Hematopoietic multipotent progenitor cell treated with erythropoietin and hydrocortisone succinate and interleukin-3 and kit ligand, for 8 days (in vitro differentiated cells): Measurements from ENCODE around the gene PCCA.
"Not testable (repeated sequence)": the region's sequence is repeated elsewhere in the genome, so short reads cannot be mapped to it uniquely, and the experiment has no call there.

ENCODE experiments used
- DNase-seq: peaks from one replicate; pipeline ENCODE4 v3.0.0-alpha.2; 2015

PCCA gene

DNA sequence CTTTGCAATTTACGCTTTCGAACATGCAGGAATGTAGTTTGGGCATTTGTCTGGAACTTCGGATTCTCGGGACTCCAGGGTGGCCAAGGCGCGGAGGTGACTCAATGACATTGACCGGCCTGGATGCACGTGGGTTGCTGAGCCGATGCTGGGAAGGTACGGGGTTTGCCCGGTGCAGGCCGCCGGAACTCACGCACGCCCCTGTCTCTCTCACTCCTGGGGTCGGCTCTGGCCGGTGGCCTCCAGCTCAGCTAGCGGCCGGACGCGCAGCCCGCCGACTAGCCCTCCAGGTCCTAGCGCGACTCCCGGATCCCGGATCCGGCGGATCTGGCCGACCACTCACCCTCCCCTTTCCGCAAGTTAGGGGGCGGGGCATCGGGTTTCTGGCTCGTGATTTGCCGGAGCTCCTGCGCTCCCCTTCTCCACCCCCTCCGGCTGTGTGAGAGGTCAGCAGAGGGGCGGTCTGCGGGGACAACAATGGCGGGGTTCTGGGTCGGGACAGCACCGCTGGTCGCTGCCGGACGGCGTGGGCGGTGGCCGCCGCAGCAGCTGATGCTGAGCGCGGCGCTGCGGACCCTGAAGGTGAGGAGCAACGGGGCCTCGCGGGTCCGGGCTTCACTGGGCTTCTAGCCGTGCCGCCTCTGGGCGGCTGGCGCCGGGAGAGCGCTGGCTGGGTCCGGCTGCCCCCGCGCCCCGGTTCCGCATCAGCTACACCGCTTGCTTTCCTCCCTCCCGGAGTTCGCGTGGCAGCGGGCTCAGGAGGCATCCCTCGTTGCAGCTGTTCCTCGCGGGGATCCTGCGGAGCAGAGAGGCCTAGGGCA lies at the start of gene PCCA:
Gene PCCA, plus strand, starts transcription at position 450 of the 821 bp plus-strand sequence. Its CDS starts 28 bp downstream, at position 478.
- peak; percentile 90 for DNase-seq

GRCh38 chr13:100039740-100040139 lies 49.2 kb upstream of the PCCA start:
- no peak for DNase-seq

GRCh38 chr13:100040196-100040595 lies 48.7 kb upstream of the PCCA start:
- DNase-seq: no peak

- DNase-seq: no peak
Observed at GRCh38 chr13:100044936-100045335, 44.0 kb upstream of the PCCA start.

DNA sequence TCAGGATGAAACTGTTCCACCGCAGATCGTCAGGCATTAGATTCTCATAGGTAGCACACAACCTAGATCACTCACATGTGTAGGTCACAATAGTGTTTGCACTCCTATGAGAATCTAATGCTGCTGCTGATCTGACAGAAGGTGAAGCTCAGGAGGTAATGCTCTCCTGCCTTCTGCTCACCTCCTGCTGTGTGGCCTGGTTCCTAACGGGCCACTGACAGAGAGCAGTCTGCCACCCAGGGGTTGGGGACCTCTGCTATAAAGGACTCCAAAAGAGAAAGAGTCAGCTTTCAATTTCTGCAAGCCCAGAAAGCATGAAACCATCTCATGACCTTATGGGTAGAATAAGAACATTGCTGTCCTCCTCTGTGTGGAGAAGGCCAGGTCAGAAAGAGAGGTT lies 43.5 kb upstream of the PCCA start:
- no peak for DNase-seq

- no peak for DNase-seq
Observed at GRCh38 chr13:100051070-100051469, 37.8 kb upstream of the PCCA start.

GRCh38 chr13:100059827-100060226 lies 29.1 kb upstream of the PCCA start:
- DNase-seq: no peak

DNA sequence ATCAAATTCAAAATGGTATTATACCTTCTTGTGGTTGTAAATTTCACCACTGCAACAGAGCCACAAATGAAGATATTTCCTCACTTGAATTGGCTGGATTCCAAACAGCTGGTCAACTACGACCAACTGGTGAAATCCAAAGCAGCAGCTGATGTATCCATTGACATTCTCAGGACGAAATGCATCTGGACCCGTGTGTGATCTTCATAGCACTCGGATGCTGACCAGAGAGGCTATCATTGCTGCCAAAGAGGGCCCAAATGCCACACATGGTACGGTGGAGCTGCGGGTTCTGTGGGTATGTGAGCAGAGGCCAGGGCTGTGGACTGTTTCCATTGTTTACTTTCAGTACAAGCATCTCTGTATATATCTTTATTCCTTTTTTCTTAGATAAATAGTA lies 25.6 kb upstream of the PCCA start:
- DNase-seq: no peak

DNA sequence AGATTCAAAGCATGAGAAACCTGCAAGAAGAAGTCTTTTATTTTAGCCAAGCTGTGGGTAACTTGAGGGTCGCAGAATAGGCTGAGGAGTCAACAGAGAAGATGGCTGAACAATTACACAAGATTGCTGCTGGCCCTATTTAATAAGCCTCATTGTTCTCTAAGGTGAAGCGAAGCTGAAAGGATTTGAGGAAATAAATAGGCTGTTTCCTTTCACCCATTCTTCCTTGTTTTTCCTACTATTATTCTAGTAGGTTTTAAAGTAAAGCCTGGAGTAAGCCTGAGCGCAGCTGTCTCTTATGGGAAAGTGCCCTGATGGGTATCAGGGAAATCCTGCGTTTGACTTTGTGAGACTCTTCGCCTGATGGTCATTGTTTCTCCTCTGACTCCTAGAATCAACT lies 25.0 kb upstream of the PCCA start:
- no peak for DNase-seq

DNA sequence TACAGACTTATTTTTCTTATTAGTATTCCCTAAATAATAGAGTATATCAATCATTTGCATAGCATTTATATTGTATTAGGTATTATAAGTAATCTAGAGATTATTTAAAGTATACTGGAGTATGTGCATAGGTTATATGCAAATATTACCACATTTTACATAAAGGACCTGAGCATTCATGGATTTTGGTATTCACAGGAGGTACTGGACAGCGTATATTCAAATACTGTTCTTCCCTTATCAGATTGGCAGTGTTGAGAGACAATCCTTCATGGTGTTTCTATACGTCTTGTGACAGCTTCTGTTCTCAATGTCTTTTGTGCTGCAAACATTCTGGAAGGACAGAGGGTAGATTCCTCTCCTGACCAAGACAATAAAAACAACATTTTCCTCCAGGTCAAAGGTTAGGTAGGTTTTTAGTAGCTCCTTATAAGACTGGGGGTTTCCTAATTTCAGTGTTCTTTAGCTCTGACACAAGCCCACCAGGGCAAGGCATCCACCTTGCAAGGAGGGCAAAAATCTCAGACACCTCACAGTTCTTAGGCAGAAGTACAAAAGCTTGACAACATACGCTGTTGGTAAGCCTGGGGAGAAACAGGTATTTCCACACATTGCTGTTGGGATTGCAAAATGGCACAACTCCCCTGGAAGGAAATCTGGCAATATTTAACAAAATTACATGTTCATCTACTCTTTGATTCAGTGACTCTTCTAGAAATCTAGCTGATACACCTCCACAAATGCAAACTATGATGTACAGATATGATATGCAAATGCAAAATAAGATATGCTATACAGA lies 20.6 kb upstream of the PCCA start:
- no peak for DNase-seq

DNA sequence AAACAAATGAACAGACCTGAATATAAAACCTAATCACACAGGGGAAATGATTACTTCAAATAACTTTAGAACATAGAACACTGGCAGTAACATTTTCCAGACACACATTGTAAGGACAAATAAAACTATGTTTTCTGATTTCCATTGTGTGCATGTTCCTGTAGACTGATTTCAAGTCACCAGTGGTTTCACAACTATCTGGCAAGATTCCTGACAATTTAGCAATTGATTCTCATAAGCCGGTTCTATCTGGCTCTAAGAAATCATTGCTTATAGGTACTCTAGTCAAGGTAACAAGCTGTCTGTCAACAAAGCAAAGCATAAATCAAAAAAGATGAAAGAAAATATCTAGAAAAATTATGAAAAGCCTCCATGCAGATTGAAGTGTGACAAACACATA lies 19.6 kb upstream of the PCCA start:
- DNase-seq: no peak

DNA sequence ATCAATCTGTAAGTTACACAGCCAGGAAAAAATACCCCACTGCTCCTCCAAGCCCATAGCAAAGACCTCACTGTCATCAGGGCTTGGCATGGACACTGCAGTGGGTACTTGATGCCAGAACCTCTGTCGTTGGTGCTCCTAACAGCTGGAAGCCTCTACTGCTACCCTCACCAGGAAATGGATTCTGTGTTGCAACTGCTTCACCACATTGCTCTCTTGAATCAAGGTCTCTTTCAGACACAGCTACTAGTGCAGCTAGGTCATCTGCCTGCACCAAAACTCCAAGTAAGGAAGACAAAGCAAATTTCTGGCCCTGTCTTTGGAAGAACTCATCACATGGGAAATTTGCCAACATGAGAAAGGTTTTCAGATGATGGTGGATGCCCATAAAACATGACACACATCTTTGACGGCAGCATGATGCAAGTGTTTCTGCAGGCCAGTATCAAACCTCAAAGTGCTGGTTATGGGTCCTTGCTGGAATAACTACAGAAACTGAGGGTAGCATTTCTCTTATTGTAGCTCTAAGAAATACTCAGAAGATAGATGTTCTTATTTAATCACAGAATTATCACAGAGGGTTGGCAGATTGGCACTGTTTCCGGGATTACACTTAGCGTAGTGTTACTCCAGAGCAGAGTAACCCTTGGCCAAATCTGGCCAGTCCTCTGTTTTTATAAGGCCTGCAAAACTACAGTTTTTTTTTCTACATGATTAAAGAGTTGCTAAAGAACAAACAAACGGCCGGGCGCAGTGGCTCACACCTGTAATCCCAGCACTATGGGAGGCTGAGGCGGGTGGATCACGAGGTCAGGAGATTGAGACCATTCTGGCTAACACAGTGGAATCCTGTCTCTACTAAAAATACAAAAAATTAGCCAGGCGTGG lies 12.9 kb upstream of the PCCA start:
- no peak for DNase-seq

GRCh38 chr13:100079003-100079402 lies 9.9 kb upstream of the PCCA start:
- DNase-seq: not testable (repeated sequence)

DNA sequence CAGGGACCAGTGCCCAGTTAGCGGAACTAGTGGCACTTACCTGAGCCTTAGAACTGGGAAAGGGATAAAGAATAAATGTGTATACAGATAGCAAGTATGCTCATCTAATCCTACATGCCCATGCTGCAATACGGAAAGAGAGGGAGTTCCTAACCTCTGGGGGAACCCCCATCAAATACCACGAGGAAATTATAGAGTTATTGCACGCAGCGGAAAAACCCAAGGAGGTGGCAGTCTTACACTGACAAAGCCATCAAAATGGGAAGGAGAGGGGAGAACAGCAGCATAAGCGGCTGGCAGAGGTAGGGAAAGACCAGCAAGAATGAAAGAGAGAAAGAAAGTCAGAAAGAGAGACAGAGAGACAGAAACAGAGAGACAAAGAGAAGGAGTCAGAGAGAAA lies 5.5 kb upstream of the PCCA start:
- DNase-seq: not testable (repeated sequence)

GRCh38 chr13:100088273-100088643 lies 635 bp upstream of the PCCA start:
- DNase-seq: no peak

- peak; percentile 33 for DNase-seq
Observed at GRCh38 chr13:100089465-100090032, 656 bp downstream of the PCCA start.

GRCh38 chr13:100090861-100091260 lies 2.0 kb downstream of the PCCA start:
- no peak for DNase-seq

DNA sequence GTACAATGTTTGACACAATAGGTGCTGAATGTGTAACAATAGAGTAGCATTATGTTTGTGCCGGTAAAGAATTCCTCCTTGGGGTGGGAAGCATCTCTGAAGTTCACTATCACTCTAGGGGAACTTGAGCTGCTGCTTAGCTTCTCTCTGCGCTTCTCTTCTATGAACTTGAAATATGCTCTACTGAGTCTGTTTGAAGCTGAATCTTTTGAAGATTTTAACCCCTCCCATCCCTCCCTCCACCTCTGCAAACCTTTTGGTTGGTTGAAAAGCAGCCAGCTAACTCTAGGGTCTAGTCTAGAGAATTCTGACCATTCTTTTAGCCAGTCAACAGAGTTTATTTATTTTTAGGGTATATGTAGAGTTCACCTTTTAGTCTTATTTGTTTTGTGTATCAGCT lies 2.5 kb downstream of the PCCA start:
- DNase-seq: no peak

- DNase-seq: not testable (repeated sequence)
Observed at GRCh38 chr13:100092273-100092672, 3.4 kb downstream of the PCCA start.

- DNase-seq: no peak
Observed at GRCh38 chr13:100095498-100095897, 6.6 kb downstream of the PCCA start.

DNA sequence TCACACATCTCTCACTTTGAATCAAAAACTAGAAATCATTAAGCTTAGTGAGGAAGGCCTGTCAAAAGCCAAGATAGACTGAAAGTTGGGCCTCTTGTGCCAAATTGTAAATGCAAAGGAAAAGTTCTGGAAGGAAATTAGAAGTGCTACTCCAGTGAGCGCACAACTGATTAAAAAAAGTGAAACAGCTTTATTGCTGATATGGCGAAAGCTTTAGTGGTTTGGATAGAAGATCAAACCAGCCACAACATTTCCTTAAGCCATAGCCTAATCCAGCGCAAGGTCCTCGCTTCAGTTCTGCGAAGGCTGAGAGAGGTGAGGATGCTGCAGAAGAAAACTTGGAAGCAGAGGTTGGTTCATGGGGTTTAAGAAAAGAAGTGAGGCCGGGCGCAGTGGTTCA lies 7.6 kb downstream of the PCCA start:
- no peak for DNase-seq

GRCh38 chr13:100097821-100098220 lies 8.9 kb downstream of the PCCA start:
- DNase-seq: no peak
